Measurements from ENCODE around the gene COPG1.
"Not testable (repeated sequence)": the region's sequence is repeated elsewhere in the genome, so short reads cannot be mapped to it uniquely, and the experiment has no call there.

The COPG1 gene

DNA sequence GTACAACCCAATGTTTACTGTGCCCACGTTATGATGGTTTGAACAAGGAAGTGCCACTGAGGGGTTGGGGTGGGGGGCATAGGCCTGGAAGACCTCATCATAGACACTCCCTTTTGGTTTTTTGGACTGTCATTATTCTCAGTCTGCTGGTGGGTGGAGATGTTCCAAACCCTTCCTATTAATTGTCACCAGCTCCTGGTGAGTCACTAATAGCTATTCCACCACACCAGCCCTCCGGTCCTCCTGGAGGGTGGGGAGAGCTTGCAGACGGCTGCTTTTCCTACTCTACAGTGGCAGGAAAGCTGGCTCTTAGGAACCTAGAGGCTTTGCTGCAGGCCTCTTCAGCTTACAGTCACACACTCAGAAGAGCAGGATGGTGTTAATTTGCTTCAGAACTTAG is 9.0 kb upstream of the COPG1 start:
- peak; percentile 46 to 77 (median 74) for DNase-seq

DNA sequence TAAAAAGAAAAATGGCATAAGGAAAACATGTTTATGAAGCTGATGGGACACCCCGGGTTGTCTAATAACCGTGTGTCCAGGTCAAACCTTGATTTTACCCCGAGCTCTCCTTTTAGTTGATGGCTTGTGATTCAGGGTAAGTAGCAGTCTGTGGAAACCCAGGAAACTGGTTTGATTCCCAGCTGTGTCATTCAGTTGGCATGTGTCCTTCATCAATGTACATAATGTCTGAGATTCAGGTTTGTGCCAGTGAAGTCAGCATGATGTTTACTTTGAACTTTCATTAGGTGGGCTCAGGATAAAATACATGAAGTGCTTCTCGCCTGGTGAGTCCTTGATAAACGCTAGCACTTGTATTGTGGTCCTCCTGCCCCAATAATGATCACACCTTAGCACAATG is 4.3 kb upstream of the COPG1 start:
- DNase-seq, result peak in 1 of 4 experiments; percentile 8

DNA sequence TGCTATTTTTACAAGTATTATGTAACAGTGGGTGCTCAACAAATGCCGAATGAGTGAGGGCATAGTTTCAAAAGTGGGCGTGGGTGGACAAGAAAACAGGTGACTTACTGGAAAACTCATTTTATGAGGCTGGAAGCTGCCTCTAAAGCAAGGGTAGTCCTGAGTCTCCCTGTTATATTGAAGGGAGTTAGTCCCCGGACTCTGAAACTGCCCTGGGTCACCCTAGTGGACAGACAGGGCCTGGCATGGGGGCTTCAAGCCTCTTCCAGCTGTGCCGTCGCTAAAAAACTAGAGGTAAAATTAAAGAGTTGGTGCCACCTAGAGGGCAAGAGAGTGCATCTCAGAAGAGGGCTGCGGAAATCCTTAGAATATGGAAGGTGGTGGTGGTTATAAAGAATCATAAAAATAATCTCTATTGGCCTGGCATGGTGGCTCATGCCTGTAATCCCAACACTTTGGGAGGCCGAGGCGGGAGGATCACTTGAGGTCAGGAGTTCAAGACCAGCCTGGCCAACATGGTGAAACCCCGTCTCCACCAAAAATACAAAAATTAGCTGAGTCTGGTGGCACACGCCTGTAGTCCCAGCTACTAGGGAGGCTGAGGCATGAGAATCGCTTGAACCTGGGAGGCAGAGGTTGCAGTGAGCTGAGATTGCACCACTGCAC is 3.6 kb upstream of the COPG1 start:
- DNase-seq, result peak; percentile 94 to 97 (median 96)

DNA sequence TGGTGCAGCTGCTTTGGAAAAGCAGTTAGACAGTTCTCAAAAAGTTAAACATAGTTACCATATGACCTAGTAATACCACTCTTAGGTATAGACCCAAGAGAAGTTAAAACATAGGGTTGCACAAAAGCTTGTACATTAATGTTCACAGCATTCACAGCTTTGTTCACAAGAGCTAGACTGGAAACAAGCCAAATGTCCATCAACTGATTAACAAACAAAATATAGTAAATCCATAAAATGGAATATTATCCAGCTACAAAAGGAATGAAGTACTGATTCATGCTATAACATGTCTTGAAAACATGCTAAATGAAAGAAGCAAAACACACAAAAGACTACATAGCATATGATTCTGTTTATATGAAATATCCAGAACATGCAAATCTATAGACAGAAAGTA is 2.8 kb upstream of the COPG1 start:
- DNase-seq, result no peak

DNA sequence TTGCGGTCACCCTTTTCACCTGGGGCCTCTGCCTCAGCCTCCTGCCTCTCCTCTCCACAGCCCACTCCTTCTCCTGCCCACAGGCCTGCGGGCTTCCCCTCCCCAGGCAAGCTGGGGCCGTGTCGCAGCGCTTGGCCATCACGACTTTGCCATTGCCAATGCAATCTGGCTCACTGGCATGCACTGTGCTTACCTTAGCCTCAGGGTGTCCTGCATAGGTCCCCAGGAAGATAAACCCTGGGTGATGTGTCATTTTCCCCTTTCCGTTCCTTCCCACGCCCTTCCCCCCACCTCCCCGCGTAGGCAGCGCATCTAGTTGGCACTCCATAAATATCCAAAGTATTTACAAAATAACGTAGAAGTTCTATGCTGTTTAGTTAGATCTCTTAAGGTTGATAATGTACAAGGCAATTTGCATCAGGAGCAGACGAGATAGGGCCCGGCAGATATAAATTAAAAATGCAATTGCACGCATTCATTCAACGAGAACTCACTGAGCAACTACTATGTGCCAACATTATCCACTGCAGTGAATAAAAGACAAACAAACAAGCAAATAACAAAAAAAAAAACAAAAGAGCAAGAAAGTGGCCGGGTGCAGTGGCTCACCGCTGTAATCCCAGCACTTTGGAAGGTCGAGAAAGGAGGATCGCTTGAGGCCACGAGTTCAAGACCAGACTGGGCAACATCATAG is 973 bp upstream of the COPG1 start:
- DNase-seq, result peak in 2 of 4 experiments; percentile 20 to 45

DNA sequence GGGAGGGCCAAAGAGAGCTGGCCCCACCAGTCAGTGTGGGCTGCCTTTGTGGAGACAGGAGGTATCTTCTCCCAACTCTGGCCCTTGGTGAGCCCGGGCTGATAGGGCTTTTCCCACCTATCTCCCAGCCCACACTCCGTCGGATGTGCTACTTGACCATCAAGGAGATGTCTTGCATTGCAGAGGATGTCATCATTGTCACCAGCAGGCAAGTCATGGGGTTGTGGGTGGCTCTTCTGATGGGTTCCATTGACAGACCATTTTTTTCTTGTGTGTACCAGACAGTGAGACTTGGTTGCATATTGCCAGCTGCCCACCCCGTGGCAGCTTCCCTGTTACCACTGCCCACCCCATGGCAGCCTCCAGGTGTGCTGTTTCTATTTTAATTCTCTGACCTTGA is 3.3 kb downstream of the COPG1 start:
- DNase-seq, result peak; percentile 39 to 75 (median 62)

DNA sequence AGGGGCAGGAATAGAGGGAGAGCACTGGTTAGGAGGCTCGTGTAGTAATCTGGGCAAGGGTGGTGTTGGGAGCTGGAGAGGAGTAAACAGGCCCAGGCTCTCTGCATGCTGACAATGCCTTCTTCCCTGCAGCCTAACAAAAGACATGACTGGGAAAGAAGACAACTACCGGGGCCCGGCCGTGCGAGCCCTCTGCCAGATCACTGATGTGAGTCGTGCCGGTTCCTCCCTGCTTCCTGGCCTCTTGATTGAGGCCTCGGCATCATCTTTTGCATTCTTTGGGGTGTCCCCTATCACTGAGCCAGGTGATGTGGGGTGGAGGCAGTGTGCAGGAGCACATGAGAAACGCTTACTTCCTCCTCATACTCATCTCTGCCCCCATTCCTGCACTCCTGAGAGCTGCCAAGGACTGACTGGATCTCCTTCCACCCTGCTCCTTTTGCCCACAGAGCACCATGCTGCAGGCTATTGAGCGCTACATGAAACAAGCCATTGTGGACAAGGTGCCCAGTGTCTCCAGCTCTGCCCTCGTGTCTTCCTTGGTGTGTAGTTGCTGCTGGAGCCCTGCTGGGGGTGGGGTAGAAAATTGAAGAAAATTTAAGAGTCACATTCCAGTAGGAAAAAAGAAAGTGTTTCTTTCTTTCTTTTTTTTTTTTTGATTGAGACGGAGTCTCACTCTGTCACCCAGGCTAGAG is 5.3 kb downstream of the COPG1 start:
- DNase-seq, result no peak

DNA sequence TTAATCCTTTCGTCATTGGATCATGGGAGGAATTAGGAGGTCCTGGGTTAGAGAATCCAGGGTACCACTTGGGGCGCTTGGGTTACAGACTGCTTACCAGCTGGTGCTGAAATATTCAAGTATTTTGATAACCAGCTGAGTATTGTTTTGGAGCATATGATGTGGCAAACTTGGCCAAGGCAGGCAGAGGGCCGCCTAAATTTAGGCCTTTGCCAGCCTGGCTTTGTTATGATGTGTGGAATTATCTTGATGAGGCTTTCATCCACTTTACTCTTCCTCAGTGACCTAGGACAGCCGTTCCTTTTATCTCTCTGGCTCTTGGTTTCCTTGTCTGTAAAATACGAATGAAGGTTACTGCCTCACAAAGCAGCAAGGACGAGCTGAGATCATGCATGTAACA is 6.9 kb downstream of the COPG1 start:
- DNase-seq, result no peak

DNA sequence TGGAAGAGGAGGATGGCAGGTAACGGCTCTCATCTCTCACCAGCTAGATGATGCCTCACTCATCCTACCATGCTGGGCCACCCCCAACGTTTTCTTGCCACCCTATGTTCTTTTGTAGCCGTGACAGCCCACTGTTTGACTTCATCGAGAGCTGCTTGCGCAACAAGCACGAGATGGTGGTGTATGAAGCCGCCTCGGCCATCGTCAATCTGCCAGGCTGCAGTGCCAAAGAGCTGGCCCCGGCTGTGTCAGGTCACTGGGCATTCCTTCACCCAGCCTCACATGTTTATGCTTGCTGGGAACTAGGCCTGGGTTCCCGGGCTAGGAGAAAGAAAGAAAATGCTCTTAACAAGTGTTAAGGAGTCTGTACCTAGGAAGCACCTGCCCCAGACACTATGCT is 8.2 kb downstream of the COPG1 start:
- DNase-seq, result no peak

DNA sequence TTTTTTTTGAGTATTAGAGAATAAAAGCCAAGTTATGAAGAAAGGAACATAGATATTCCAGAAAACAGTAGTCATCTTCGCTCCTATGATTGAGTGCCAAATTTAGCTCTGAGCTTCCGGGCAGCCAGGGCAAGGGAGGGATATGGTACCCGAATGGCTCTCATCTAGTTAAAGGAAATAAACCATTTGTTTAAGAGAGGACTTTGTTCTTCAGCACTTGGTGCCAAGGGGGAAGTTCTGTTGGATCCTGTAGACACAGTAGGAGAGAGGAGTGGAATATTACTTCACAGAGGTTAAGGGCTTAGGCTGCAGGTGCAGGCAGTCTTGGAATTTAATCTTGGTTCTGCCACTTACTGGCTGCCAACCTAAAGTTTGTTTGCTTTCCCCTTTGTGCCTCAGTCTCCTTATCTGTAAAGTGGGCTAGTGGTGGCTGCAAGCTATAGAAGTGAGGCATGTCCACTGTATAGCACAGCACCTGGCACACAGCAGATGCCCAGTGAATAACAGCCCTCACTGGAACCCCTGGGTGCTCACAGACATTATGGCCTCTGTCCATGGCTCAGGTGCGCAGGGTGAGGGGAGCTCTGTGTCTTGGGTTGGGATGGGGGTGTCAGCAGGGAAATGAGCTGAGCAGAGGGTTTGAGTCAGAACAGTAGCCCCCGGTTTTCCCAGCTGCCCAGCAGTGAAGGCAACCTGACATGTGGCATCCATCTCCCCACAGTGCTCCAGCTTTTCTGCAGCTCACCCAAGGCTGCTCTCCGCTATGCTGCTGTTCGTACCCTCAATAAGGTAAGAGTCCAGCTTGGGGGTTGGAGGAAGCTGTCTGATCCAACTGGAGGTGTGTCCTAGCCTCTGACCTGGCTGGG is 10.4 kb downstream of the COPG1 start:
- no peak for DNase-seq

DNA sequence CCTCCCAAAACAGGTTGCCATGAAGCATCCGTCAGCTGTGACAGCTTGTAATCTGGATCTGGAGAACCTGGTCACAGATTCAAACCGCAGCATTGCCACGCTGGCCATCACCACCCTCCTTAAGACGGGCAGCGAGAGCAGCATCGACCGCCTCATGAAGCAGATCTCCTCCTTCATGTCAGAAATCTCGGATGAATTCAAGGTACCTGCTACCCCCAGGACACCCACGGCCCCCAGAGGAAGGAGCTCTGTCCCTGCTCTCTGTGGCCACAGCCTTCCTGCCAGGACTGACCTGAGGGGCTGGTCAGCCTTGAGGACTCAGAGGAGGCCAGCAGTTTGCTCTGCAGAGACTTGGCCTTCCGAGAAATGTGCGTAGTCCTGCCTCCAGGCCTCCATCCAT is 11.2 kb downstream of the COPG1 start:
- no peak for DNase-seq

DNA sequence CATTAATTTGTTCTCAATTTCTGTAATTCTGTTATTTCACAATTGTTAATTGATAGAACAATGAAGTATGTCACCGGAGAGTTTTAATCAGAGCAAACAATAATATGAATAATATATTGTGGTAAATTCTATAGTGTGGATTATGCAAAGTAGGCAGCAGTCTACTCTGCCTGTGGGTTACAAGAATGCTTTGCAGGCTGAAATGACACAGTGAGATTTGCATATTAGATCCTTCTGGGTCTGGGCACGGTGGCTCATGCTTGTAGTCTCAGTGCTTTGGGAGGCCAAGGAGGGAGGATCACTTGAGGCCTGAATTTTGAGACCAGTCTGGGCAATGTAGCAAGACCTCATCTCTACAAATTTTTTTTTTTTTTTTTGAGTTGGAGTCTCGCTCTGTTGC is 12.5 kb downstream of the COPG1 start:
- DNase-seq, result no peak

DNA sequence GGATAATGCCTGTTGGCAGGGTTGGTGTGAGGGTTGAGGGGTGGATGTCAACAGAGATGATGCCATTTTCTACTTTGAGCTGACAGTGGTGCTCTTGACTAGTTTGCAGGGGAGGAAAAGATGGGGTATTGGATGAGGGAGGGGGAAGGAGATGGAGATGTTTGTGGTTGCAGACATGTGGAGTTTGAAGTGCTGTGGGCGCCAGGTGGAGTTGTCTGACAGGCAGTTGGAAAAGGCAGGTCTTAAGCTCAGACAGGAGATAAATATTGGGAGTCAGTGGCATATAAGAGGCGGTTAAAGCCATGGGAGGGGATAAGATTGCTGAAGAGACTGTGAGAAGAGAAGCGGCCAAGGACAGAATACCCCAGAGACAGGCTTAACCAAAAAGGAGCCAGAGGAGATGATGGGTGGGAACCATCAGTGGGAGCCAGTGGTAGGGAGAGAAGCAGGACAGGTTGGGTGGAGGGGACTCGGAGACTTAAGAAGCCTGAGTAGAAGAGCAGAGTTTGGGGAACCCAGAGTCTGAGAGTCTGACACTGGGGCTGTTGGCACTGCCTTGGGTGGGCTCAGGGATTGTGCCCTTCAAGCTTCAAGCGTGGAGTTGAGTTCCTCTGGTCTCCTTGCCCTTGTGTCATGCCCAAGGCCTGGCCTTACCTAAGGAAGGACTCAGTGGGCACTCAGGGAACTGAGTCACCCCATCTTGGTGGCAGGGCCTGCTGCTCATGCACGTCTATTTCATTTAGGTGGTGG is 13.9 kb downstream of the COPG1 start:
- DNase-seq, result no peak

DNA sequence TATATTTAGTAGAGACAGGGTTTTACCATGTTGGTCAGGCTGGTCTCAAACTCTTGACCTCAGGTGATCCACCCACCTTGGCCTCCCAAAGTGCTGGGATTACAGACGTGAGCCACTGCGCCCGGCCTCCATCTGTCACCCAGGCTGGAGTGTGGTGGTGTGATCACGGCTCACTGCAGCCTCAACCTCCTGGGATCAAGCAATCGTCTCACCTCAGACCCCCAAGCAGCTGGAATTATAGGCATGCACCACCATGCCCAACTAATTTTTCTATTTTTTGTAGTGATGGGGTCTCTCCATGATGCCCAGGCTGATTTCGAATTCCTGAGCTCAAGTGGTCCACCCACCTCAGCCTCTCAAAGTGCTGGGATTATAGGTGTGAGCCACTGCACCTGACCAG is 15.6 kb downstream of the COPG1 start:
- not testable (repeated sequence) for DNase-seq

DNA sequence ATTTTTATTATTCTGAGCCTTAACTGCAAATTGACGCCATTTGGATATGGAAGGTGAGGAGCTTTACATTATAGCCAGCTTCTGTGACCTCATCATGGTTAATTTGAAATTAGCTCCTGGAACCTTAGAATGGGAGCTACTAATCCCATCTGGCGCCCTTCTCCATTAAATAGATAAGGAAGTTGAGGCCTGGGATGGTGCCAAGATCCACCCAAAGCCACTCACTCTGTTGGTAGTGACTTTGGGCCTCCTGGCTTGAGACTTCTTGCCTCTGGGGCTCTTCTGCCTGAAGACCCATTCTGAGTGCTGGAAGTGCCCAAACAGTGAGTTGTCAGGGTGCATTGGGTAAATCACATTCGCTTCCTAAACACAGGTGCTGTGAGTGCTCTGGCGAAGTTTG is 17.2 kb downstream of the COPG1 start:
- no peak for DNase-seq

DNA sequence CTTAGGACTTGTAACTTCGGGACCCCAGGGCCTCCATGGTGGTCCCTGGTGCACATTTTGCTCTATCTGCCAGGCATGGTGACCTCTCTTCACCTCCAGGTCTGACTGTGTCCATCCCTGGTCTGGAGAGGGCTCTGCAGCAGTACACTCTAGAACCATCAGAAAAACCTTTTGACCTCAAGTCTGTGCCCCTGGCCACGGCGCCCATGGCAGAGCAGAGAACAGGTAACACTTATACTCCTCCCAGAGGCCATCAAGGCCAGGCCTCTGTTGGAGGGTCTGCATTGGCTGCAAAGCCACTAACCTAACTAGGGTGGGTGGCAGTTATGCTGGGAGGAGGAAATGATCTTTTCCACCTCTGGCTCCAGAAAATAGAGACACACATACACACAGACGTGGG is 19.0 kb downstream of the COPG1 start:
- DNase-seq, result no peak

DNA sequence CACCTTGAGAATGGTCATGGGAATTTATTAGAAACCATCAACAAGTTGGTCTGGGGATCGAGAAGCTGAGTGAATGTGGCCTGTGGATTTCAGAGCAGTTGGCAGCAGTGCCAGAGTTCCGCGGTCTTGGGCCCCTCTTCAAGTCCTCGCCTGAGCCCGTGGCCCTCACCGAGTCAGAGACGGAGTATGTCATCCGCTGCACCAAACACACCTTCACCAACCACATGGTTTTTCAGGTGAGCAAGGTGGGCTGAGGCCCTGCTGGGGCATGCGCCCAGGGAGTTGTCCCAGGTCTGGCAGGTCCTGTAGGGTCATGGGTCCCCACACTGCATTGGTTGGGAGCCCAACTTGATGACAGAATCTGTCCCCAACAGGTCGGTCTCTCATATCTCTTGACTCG is 22.3 kb downstream of the COPG1 start:
- DNase-seq, result no peak

DNA sequence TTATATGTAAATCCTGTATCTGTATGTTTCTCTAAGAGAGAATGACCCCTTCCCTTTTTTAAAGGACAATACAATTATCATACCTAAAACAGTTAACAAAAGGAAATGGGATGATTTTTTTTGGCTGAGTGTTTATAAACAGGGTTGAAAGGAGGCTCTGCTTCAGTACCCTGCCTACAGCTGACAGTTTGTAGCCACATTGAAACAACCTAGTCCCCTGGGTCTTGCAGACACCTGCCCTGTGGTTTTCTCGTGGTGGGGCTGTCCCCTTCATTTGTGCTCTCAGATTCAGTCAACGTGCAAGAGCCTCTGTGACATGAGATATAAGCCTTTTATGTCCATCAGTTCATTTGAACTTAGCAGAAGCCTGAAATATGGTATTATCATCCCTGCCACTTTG is 27.0 kb downstream of the COPG1 start:
- DNase-seq, result no peak

DNA sequence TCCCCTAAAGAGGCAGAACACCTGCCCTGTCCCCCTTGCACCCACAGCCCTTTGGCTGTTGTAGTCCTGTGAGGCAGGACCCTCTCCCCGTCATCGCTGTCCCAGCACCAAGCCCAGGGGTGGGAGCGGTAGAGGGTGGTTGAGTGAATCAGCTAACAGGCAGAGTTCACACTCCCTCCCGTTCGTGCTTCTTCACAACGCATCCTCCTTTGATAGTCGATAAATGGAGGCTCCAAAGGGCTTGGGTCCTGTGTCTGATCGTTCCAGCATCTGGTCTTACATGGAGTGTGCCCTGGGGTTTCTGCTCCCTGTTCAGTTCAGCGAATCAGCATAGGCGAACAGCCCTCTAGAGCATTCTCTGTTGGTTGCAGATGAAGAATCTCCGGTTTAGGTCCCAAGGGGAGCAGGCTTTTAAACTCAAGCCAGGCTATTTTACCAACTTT is 28.4 kb downstream of the COPG1 start:
- DNase-seq, result peak in 1 of 4 experiments; percentile 6

DNA sequence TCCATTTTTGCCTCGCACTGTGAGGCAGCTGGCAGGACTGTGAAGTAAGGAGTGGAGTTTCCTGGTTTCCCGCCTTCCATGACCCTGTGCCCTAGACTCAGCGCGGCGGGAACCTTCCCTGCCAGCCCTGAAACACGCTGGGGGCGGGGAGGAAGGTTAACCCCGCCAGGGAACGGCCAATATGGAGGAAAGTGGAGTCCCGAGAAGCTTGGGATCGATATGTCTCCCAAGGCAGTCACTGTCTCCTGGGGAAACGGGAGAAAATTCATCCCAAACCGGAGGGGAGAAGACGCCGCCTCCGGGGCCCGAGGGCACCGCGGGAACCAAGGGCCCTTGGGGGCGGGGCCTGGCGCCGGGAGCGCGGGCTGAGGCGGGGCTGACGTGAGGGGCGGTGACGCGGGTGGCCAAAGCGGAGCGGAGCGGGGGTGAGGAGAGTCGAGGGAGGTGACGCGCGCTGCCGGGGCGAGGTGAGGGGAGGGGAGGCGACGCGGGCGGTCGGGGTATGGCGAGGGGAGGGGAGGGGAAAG is 29.1 kb downstream of the COPG1 start, which contains the start of gene HMCES:
TSS of gene HMCES (plus strand) at position 432 of the 527 bp plus-strand sequence. CDS start 863 bp downstream, outside the sequence.
- peak; percentile 93 to 97 (median 94) for DNase-seq

Measured in suppressor macrophage (primary cell).